Measurements from ENCODE around the gene NPS.
A peak's percentile ranks its signal among the peaks of the same experiment; 100 is the strongest.

NPS gene

GRCh38 chr10:127549009-127549408 lies at the start of gene NPS:
NPS (plus strand) TSS chr10:127549309; CDS start chr10:127549369, 60 bp downstream.
- no peak for TF ChIP-seq CTCF (IDR thresholded peaks at IDR 0.05)
- no peak for TF ChIP-seq ZFX (IDR thresholded peaks at IDR 0.05; ENCODE audit: borderline replicate concordance)

GRCh38 chr10:127500127-127500526 lies 49.0 kb upstream of the NPS start:
- no peak overlapping the region for H3K27ac ChIP-seq
- TF ChIP-seq ZFX (IDR thresholded peaks at IDR 0.05; ENCODE audit: borderline replicate concordance): no peak
- no peak for TF ChIP-seq CTCF (IDR thresholded peaks at IDR 0.05)

More at GRCh38 chr10:127549009-127549408, at the start of gene NPS:
- H3K27ac ChIP-seq: no peak within 1 kb of the TSS

GRCh38 chr10:127506094-127506493 lies 43.0 kb upstream of the NPS start:
- TF ChIP-seq ZFX (IDR thresholded peaks at IDR 0.05; ENCODE audit: borderline replicate concordance) (no peak), CTCF (IDR thresholded peaks at IDR 0.05) (no peak)
- no peak overlapping the region for H3K27ac ChIP-seq

- no peak for TF ChIP-seq CTCF (IDR thresholded peaks at IDR 0.05)
- TF ChIP-seq ZFX (IDR thresholded peaks at IDR 0.05; ENCODE audit: borderline replicate concordance): no peak
Measured at GRCh38 chr10:127522298-127522697, 26.8 kb upstream of the NPS start.

GRCh38 chr10:127523476-127523875 lies 25.6 kb upstream of the NPS start:
- TF ChIP-seq CTCF (IDR thresholded peaks at IDR 0.05): no peak
- no peak for TF ChIP-seq ZFX (IDR thresholded peaks at IDR 0.05; ENCODE audit: borderline replicate concordance)
- no peak overlapping the region for H3K27ac ChIP-seq

More at GRCh38 chr10:127522298-127522697, 26.8 kb upstream of the NPS start:
- H3K27ac ChIP-seq: no peak overlapping the region

- peak; percentile 18; the same call in 1 of the 2 replicates for TF ChIP-seq CTCF (IDR thresholded peaks at IDR 0.05)
- TF ChIP-seq ZFX (IDR thresholded peaks at IDR 0.05; ENCODE audit: borderline replicate concordance): no peak
- H3K27ac ChIP-seq: no peak overlapping the region
Measured at GRCh38 chr10:127524229-127524628, 24.9 kb upstream of the NPS start.

- H3K27ac ChIP-seq: no peak overlapping the region
- TF ChIP-seq ZFX (IDR thresholded peaks at IDR 0.05; ENCODE audit: borderline replicate concordance) (no peak), CTCF (IDR thresholded peaks at IDR 0.05) (no peak)
Measured at GRCh38 chr10:127524908-127525665, 24.0 kb upstream of the NPS start.

All from 22Rv1 (cell line).